Activated T-helper 1 cell treated with anti-CD3 and anti-CD28 coated beads, Interleukin-12 subunit alpha, Interleukin-12 subunit beta, Interleukin-2, Interleukin-4 antibody, amounts not matched to agents 30 ng/mL and 10 ng/mL and 1 ng/mL, durations not matched to agents 14 hours and 24 hours and 36 hours (primary cell): ENCODE results near the gene TAS2R41. TPM values are rescaled to one million over a fixed set of nuclear protein-coding genes. Genes with fewer than 3 reads are reported as not detected.
"Not testable (repeated sequence)": the region's sequence is repeated elsewhere in the genome, so short reads cannot be mapped to it uniquely, and the experiment has no call there.

ENCODE experiments used
- DNase-seq: peaks from one replicate; pipeline ENCODE4 v3.0.0; 2021; ENCODE audit warnings: low spot score
- H3K27ac Mint-ChIP-seq: one replicate; pipeline ENCODE4 v1.8.0; 2021; ENCODE audit warnings: mild to moderate bottlenecking, mixed read lengths
- H3K27me3 Mint-ChIP-seq: one replicate; pipeline ENCODE4 v1.8.0; 2022; ENCODE audit warnings: mild to moderate bottlenecking, moderate library complexity, mixed read lengths; ENCODE audit not compliant: insufficient read depth
- H3K36me3 Mint-ChIP-seq: one replicate; pipeline ENCODE4 v1.8.0; 2021; ENCODE audit warnings: low read depth, mixed read lengths
- H3K4me1 Mint-ChIP-seq: one replicate; pipeline ENCODE4 v1.8.0; 2021; ENCODE audit warnings: low read depth, mixed read lengths
- H3K4me3 Mint-ChIP-seq: one replicate; pipeline ENCODE4 v1.8.0; 2021; ENCODE audit warnings: mild to moderate bottlenecking, moderate library complexity, mixed read lengths
- H3K9me3 Mint-ChIP-seq: one replicate; pipeline ENCODE4 v1.8.0; 2021; ENCODE audit warnings: mixed read lengths
- intact Hi-C: fragments of 100-400 bp; cut with micrococcal nuclease; formaldehyde crosslinking; loops from one replicate; pipeline ENCODE4 v1.15.1; 2024
- total RNA-seq: library from RNA; stranded (reverse); gene quantifications from 2 replicates; pipeline ENCODE4 v1.2.3, GENCODE V29; 2022

TAS2R41 gene
- total RNA-seq, 1 donor from 2014 or later, result not detected

DNA sequence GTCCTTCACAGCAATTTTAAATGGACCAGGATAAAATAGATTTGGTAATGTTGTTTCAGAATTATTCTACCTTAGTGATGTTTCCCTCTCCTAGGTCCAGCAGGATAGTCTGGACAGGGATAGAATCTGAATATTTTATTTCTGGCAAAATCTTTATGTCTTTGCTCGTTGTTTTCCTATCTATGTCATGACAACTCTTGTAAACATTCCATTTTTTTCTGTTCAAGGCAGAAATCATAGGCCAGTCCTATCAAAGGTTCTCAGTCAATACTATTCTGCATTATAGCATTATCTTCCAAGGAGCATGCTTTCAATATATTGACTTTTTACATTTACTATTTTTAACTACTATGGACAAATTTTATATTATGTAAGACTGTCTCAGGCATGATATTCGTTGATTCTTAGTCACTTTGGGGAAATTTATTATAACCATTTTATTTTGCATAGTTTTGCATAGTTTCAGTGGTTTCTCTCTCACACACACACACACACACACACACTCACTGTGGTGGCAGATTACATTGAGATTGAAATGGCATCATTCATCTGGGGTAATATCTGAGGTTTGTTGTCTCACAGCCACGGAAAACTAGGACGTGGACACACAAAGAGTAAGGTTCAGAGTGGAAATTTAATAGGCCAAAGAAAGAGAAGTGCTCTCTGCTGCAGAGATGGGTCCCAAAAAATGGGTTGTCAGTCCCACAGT, 17.2 kb upstream of the TAS2R41 start:
- no peaks in the 10 kb centered on the region for H3K27me3 Mint-ChIP-seq

DNA sequence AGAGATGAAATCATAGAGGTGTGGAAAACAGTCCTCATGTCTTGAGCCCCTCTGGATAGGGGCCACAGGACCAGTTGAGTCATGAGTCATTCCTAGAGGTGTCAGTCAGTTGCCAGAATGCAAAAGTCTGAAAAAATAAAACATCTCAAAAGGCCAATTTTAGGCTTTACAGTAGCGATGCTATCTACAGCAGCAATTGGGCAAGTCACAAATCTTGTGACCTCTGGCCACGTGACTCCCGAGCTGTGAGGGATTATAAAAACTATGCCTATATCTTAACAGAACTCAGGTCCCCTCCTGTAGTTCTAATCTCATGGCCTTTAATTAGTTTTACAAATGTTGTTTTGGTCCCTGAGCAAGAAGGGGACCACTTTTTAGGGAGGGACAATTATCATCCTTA, 15.6 kb upstream of the TAS2R41 start:
- no peaks in the 10 kb centered on the region for H3K4me1 Mint-ChIP-seq
- no peaks in the 10 kb centered on the region for H3K36me3 Mint-ChIP-seq
- no peaks in the 10 kb centered on the region for H3K27me3 Mint-ChIP-seq
- no peak for DNase-seq
- no peak overlapping the region for H3K27ac Mint-ChIP-seq
- intact Hi-C loops, result no loop called here
- H3K4me3 Mint-ChIP-seq, result no peak overlapping the region
- H3K9me3 Mint-ChIP-seq, result no peaks in the 10 kb centered on the region

More for the DNA sequence above, 17.2 kb upstream of the TAS2R41 start:
- Mint-ChIP-seq H3K36me3 (no peaks in the 10 kb centered on the region), H3K27ac (peak overlapping the region; percentile 49), H3K4me1 (no peaks in the 10 kb centered on the region), H3K9me3 (no peaks in the 10 kb centered on the region), H3K4me3 (no peak overlapping the region)
- DNase-seq, result no peak
- intact Hi-C loops, result no loop called here

DNA sequence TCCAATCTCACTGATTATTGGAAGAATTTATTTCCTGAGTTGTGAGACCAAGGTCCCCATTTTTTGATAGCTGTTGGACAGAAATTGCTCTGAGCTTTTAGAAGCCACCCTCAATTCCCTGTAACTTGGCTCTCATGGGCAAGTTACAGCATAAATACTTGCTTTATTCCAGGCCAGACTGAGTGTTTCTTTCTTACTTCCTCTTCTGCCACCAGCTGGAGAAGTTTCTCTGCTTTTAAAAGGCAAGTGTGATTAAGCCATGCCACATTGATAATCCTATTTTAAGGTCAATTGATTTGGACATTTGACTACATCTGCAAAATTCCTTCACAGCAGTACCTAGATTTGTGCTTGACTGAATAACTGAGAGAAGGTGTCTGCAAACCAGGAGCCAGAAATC, 14.1 kb upstream of the TAS2R41 start:
- no peak for DNase-seq
- Mint-ChIP-seq H3K27me3 (no peaks in the 10 kb centered on the region), H3K9me3 (no peaks in the 10 kb centered on the region), H3K36me3 (no peaks in the 10 kb centered on the region), H3K27ac (no peak overlapping the region), H3K4me1 (no peaks in the 10 kb centered on the region), H3K4me3 (no peak overlapping the region)
- intact Hi-C loops, result no loop called here

DNA sequence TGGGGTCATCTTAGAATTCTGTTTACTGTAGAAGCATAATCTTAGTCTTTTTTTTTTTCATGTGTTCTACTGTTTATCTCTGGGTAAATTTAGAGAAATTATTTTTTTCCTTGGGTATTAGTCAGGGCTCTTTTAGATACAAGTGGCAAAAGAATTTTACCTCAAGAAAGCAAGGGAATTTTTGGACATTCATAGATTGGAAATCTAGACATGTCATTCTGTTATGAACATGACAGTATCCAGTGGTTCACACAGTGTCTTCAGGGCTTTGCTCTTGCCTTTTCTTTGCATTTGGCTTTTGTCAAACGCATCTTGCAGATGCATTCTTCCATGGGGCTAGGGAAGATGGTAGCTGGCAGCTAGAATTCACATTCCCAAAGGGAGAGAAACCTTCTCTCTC, 13.7 kb upstream of the TAS2R41 start:
- H3K9me3 Mint-ChIP-seq, result no peaks in the 10 kb centered on the region
- H3K4me3 Mint-ChIP-seq, result no peak overlapping the region
- no peak for DNase-seq
- H3K27ac Mint-ChIP-seq, result no peak overlapping the region
- no peaks in the 10 kb centered on the region for H3K27me3 Mint-ChIP-seq
- no peaks in the 10 kb centered on the region for H3K36me3 Mint-ChIP-seq
- intact Hi-C loops, result no loop called here
- H3K4me1 Mint-ChIP-seq, result no peaks in the 10 kb centered on the region

DNA sequence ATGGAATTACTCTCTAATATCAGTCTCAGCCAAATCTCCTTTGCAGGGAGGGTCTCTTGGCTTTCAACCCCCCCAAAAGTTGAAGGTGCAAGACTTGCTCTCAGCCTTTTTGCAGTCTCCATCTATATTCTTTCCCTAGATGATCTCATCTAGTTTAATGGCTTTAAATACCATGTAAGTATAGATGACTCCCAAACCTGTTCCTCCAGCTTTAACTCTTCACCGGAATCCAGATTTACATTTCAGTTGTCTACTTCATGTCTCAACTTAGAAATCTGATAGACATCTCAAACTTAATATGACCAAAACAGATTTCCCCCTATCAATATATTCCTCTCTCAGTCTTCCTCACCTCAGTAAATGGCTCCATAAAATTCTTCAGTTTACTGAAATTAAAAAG, 9.9 kb upstream of the TAS2R41 start:
- H3K27me3 Mint-ChIP-seq, result peaks cover 4% of the 10 kb centered on the region
- no peak for DNase-seq
- no peak overlapping the region for H3K4me3 Mint-ChIP-seq
- H3K27ac Mint-ChIP-seq, result no peak overlapping the region
- intact Hi-C loops, result no loop called here
- no peaks in the 10 kb centered on the region for H3K4me1 Mint-ChIP-seq
- no peaks in the 10 kb centered on the region for H3K36me3 Mint-ChIP-seq
- H3K9me3 Mint-ChIP-seq, result peaks cover 10% of the 10 kb centered on the region

DNA sequence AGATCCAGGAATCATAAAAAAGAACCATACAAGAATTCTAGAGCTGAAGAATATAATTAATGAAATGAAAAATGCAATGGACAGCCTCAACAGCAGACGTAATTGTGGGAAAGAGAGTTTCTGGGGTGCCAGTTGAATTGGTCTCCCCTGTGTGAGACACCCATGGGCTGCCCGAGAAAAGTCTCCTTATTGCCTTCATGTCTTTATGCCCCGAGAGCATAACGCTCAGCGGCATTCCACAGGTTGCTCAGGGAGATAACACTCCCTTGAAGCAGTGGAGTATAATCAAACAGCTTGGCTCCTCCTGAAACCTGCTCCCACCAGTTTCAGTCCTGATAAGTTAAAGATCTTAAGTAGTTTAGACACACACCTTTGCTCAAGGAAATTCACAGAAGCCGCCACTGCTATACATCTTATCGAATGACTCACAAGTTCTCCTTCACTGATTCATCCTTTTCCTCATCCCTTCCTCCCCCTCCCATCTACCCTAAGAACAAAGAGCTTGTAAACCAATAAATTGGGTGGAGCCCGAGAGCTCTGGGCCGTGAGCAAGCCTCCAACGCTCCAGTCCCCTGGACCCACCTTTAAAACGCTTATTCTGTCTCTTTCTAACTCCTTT, 5.5 kb upstream of the TAS2R41 start:
- H3K27me3 Mint-ChIP-seq, H3K4me1 Mint-ChIP-seq, H3K36me3 Mint-ChIP-seq, H3K9me3 Mint-ChIP-seq, H3K4me3 Mint-ChIP-seq, intact Hi-C loops, DNase-seq, H3K27ac Mint-ChIP-seq: not testable (repeated sequence)

DNA sequence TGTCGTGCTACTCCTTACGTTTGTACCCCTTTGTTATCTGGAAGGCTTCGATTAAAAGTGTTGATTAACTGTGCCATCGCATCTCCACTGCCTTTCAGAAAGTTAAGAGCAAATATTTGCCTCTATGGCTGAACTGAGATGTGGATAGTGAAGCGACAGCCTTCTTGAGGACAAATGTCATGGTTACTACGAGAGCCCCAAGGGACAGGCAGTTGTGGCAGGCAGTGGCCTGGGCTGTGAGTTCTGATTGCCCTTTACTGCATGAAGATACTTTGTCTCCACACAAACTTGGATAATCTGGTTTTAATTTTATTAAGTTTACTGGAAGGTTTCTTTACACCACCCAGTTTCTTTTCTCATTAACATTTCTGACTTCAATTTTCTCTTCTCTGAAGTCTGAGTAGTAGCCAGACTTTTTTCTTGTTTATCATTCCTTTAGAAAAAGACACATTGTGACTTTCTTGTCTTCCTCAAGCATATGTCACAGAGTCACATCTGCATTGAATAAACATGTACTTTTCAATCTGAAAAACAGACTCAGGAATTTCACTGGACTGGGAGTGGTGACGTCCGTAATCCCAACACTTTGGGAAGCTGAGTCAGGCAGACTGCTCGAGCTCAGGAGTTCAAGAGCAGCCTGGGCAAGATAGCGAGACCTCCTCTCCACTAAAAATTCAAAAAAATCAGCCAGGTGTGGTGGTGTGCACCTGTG, 1.5 kb downstream of the TAS2R41 start:
- Mint-ChIP-seq H3K27me3 (peaks cover 4% of the 10 kb centered on the region), H3K4me1 (no peaks in the 10 kb centered on the region), H3K9me3 (no peaks in the 10 kb centered on the region), H3K36me3 (no peaks in the 10 kb centered on the region), H3K4me3 (no peak overlapping the region), H3K27ac (no peak overlapping the region)
- intact Hi-C loops, result no loop called here
- no peak for DNase-seq

DNA sequence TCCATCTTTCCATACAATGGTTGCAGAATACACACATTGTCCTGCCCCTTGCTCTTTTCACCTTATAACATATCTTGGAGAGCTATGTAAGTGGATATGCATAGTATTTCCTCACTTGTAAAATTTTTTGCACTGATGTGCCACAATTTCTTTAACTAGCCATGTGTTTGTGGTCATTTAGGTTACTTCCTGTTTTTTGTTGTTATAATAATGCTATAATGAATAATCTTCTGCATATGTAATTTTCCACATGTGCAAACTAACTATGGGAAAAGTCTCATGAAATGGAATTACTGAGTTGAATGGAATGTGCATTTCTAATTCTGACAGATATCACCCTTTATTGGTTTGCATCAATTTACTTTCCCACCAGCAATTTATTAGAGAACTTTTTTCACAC, 2.8 kb downstream of the TAS2R41 start:
- H3K27ac Mint-ChIP-seq, result no peak overlapping the region
- H3K36me3 Mint-ChIP-seq, result no peaks in the 10 kb centered on the region
- no peak overlapping the region for H3K4me3 Mint-ChIP-seq
- DNase-seq, result no peak
- peaks cover 2% of the 10 kb centered on the region for H3K27me3 Mint-ChIP-seq
- H3K9me3 Mint-ChIP-seq, result no peaks in the 10 kb centered on the region
- no peaks in the 10 kb centered on the region for H3K4me1 Mint-ChIP-seq
- intact Hi-C loops, result no loop called here

DNA sequence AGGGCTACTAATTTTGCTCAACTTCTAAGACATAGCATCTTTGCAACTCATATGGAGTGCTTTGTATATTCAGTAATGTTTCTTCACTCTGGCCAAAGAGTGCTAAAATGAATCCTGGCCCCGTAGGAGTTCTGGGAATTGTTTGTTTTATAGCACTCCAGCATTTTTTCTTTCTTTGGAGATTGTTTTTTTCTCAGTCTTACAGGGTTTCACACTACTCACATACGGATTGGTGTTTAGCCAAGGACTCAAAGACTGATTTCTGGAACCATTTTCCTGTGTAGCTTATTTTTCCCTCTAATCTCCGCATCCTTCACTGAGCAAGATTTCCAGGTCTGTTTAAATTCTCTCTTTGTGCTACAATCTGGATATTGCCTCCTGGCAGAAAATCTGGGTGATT, 6.4 kb downstream of the TAS2R41 start:
- Mint-ChIP-seq H3K9me3 (no peaks in the 10 kb centered on the region), H3K4me1 (no peaks in the 10 kb centered on the region), H3K4me3 (no peak overlapping the region), H3K27me3 (peaks cover 2% of the 10 kb centered on the region), H3K27ac (no peak overlapping the region), H3K36me3 (no peaks in the 10 kb centered on the region)
- no peak for DNase-seq
- intact Hi-C loops, result no loop called here

DNA sequence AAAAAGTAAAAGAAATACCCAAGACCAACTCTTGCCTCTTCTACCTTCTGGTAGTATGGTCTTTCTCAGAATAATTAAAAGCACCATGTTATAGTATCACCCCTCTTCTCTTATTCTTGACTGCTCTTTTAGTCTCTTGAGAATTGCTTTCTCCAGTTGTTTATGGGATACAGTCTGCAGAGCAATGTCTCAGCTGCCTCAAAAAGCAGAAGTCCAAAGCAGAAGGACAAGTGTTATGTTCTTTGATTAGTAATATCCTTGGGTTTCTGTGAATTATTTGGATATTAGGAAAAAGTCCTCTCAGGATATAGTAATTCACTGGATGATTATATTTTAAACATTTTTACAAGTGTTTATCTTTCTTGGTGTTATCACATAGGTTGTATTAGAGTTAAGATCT, 7.4 kb downstream of the TAS2R41 start:
- no peaks in the 10 kb centered on the region for H3K36me3 Mint-ChIP-seq
- H3K4me3 Mint-ChIP-seq, result no peak overlapping the region
- H3K4me1 Mint-ChIP-seq, result no peaks in the 10 kb centered on the region
- H3K27ac Mint-ChIP-seq, result no peak overlapping the region
- peaks cover 4% of the 10 kb centered on the region for H3K27me3 Mint-ChIP-seq
- DNase-seq, result no peak
- intact Hi-C loops, result no loop called here
- no peaks in the 10 kb centered on the region for H3K9me3 Mint-ChIP-seq

DNA sequence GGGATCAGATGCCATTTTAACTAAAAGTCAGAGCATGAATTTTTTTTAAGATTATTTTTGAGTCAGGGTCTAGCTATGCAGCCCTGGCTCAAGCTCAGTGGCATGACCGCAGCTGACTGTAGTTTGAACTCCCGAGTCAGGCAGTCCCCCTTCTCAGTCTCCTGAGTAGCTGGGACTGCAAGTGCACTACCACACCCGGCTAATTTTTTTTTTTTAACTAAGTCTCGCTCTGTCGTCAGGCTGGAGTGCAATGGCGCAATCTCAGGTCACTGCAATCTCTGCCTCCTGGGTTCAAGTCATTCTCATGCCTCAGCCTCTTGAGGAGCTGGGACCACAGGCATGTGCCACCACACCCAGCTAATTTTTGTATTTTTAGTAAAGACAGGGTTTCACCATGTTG, 7.8 kb downstream of the TAS2R41 start:
- DNase-seq, result no peak
- Mint-ChIP-seq H3K36me3 (no peaks in the 10 kb centered on the region), H3K27ac (no peak overlapping the region), H3K9me3 (no peaks in the 10 kb centered on the region), H3K4me1 (no peaks in the 10 kb centered on the region), H3K4me3 (no peak overlapping the region), H3K27me3 (peaks cover 4% of the 10 kb centered on the region)
- intact Hi-C loops, result no loop called here

DNA sequence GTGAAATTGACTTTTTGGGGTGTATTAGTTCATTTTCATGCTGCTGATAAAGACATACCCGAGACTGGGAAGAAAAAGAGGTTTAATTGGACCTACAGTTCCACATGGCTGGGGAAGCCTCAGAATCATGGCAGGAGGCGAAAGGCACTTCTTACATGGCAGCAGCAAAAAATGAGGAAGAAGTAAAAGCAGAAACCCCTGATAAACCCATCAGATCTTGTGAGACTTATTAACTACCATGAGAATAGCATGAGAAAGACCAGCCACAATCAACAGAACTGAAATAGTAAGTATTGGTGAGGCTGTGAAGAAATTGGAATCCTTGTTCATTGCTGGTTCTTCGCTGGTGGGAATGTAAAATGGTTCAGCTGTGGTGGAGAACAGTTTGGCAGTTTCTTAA, 8.6 kb downstream of the TAS2R41 start:
- H3K27ac Mint-ChIP-seq, DNase-seq, H3K36me3 Mint-ChIP-seq, intact Hi-C loops, H3K4me1 Mint-ChIP-seq, H3K4me3 Mint-ChIP-seq, H3K9me3 Mint-ChIP-seq, H3K27me3 Mint-ChIP-seq: not testable (repeated sequence)

DNA sequence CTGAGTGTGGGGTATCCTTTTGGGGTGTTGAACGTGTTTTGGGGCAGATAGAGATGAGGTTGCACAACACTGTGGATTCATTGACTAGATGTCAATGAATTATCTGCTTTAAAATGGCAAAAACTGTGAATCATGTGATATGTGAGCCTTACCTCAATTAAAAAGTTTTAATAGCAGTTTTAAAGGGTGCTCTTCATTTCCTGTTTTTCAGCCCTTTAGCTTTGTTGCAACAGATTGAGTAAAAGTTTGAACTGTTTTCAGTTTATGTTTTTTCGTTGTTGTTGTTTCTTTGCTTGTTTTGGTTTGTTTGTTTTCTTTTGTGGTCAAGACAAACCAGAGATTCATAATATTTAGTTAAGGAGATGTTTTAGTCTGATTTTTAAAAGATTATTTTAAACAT, 9.4 kb downstream of the TAS2R41 start:
- Mint-ChIP-seq H3K4me3 (no peak overlapping the region), H3K4me1 (peaks cover 14% of the 10 kb centered on the region), H3K9me3 (no peaks in the 10 kb centered on the region), H3K36me3 (no peaks in the 10 kb centered on the region), H3K27ac (no peak overlapping the region), H3K27me3 (peaks cover 2% of the 10 kb centered on the region)
- intact Hi-C loops, result no loop called here
- DNase-seq, result no peak
